Measurements from ENCODE around the gene MAP1B.

The MAP1B gene

GRCh38 chr5:72243706-72244105, 136.4 kb downstream of the MAP1B start:
- no peak for TF ChIP-seq CTCF (IDR thresholded peaks at IDR 0.05; ENCODE audit: low read depth, low read length)
- no peak overlapping the region for H3K4me3 ChIP-seq (replicated peaks in 1 of 2; ENCODE audit: low read depth in 2 of 2, low read length in 2 of 2)
- no peak for DNase-seq (ENCODE audit: low read depth in 2 of 2)

- peak; percentile 74 to 77 for DNase-seq (ENCODE audit: low read depth in 2 of 2)
- H3K4me3 ChIP-seq (replicated peaks in 1 of 2; ENCODE audit: low read depth in 2 of 2, low read length in 2 of 2) = no peak overlapping the region
- peak; percentile 58 for TF ChIP-seq CTCF (IDR thresholded peaks at IDR 0.05; ENCODE audit: low read depth, low read length)
Observed at GRCh38 chr5:72244862-72245371, 137.6 kb downstream of the MAP1B start.

- no peak for TF ChIP-seq CTCF (IDR thresholded peaks at IDR 0.05; ENCODE audit: low read depth, low read length)
- DNase-seq (ENCODE audit: low read depth in 2 of 2) = no peak
- no peak overlapping the region for H3K4me3 ChIP-seq (replicated peaks in 1 of 2; ENCODE audit: low read depth in 2 of 2, low read length in 2 of 2)
Observed at GRCh38 chr5:72245546-72245945, 138.3 kb downstream of the MAP1B start.

- TF ChIP-seq CTCF (IDR thresholded peaks at IDR 0.05; ENCODE audit: low read depth, low read length) = peak; percentile 44
- H3K4me3 ChIP-seq (replicated peaks in 1 of 2; ENCODE audit: low read depth in 2 of 2, low read length in 2 of 2) = no peak overlapping the region
- DNase-seq (ENCODE audit: low read depth in 2 of 2) = peak in 1 of 2 donors; percentile 68
Observed at GRCh38 chr5:72245951-72246532, 138.8 kb downstream of the MAP1B start.

- no peak overlapping the region for H3K4me3 ChIP-seq (replicated peaks in 1 of 2; ENCODE audit: low read depth in 2 of 2, low read length in 2 of 2)
- DNase-seq (ENCODE audit: low read depth in 2 of 2) = peak; percentile 36 to 67
- no peak for TF ChIP-seq CTCF (IDR thresholded peaks at IDR 0.05; ENCODE audit: low read depth, low read length)
Observed at GRCh38 chr5:72246954-72247442, 139.7 kb downstream of the MAP1B start.

GRCh38 chr5:72248410-72248981, 141.2 kb downstream of the MAP1B start:
- peak; percentile 89 to 91 for DNase-seq (ENCODE audit: low read depth in 2 of 2)
- no peak overlapping the region for H3K4me3 ChIP-seq (replicated peaks in 1 of 2; ENCODE audit: low read depth in 2 of 2, low read length in 2 of 2)
- no peak for TF ChIP-seq CTCF (IDR thresholded peaks at IDR 0.05; ENCODE audit: low read depth, low read length)

Data from cardiac fibroblast (primary cell).